Measurements from ENCODE around the gene RAE1. TPM values are rescaled to one million over a fixed set of nuclear protein-coding genes. Genes with fewer than 3 reads are reported as not detected.

Gene RAE1
- total RNA-seq, 1 donor from 2014 or later: 36.6 TPM

- Mint-ChIP-seq H3K4me1 (no peaks in the 10 kb centered on the region), H3K4me3 (no peak overlapping the region), H3K36me3 (ENCODE audit: low read depth) (no peaks in the 10 kb centered on the region), H3K9me3 (no peaks in the 10 kb centered on the region), H3K27ac (no peak overlapping the region), H3K27me3 (peaks cover 28% of the 10 kb centered on the region)
- TF ChIP-seq CTCF (IDR thresholded peaks at IDR 0.05): no peak
- DNase-seq (no peak), ATAC-seq (ENCODE audit: low read depth) (no peak)
- CTCF ChIA-PET: no interaction called here
- intact Hi-C loops (cut with micrococcal nuclease): no loop called here
- POLR2A ChIA-PET: no interaction called here
These were observed 35.0 kb upstream of the RAE1 start for GRCh38 chr20:57315976-57316480.

DNA sequence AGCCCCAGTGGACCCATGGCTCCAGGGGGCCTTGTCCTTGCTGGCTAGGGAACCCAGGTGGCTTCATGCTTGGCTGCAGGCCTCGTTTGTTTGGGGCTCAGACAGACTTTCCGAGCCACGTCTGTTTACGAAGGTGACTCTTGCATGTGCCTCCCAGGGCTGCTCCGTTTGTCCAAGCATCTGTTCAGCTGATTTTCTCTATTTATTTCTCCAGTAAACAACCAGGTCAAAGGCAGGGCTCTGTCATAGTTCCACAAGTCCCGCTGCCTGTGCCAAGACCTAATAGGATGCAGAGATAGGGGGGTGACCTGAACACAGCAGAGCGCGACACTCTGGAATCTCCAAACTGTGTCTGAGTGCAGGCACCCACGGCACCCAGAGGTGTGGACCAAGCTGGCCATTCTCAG is 34.3 kb upstream of the RAE1 start:
- DNase-seq: no peak
- intact Hi-C loops (cut with micrococcal nuclease): no loop called here
- Mint-ChIP-seq H3K4me1 (no peaks in the 10 kb centered on the region), H3K4me3 (no peak overlapping the region), H3K9me3 (no peaks in the 10 kb centered on the region), H3K27ac (no peak overlapping the region), H3K36me3 (ENCODE audit: low read depth) (no peaks in the 10 kb centered on the region), H3K27me3 (peaks cover 35% of the 10 kb centered on the region)
- no peak for TF ChIP-seq CTCF (IDR thresholded peaks at IDR 0.05)
- ChIA-PET CTCF (no interaction called here), POLR2A (no interaction called here)
- no peak for ATAC-seq (ENCODE audit: low read depth)

- Mint-ChIP-seq H3K9me3 (no peaks in the 10 kb centered on the region), H3K4me3 (no peak overlapping the region), H3K36me3 (ENCODE audit: low read depth) (no peaks in the 10 kb centered on the region), H3K4me1 (no peaks in the 10 kb centered on the region), H3K27me3 (peaks cover 38% of the 10 kb centered on the region), H3K27ac (no peak overlapping the region)
- ATAC-seq (ENCODE audit: low read depth) (no peak), DNase-seq (no peak)
- POLR2A ChIA-PET: no interaction called here
- CTCF ChIA-PET: no interaction called here
- intact Hi-C loops (cut with micrococcal nuclease): no loop called here
- TF ChIP-seq CTCF (IDR thresholded peaks at IDR 0.05): no peak
These were observed 33.7 kb upstream of the RAE1 start for GRCh38 chr20:57317316-57317788.

- Mint-ChIP-seq H3K27ac (no peak overlapping the region), H3K36me3 (ENCODE audit: low read depth) (no peaks in the 10 kb centered on the region), H3K27me3 (peaks cover 43% of the 10 kb centered on the region), H3K9me3 (no peaks in the 10 kb centered on the region), H3K4me3 (no peak overlapping the region), H3K4me1 (no peaks in the 10 kb centered on the region)
- DNase-seq (no peak), ATAC-seq (ENCODE audit: low read depth) (no peak)
- CTCF ChIA-PET: no interaction called here
- POLR2A ChIA-PET: no interaction called here
- intact Hi-C loops (cut with micrococcal nuclease): no loop called here
- no peak for TF ChIP-seq CTCF (IDR thresholded peaks at IDR 0.05)
These were observed 33.2 kb upstream of the RAE1 start for GRCh38 chr20:57317789-57318371.

DNA sequence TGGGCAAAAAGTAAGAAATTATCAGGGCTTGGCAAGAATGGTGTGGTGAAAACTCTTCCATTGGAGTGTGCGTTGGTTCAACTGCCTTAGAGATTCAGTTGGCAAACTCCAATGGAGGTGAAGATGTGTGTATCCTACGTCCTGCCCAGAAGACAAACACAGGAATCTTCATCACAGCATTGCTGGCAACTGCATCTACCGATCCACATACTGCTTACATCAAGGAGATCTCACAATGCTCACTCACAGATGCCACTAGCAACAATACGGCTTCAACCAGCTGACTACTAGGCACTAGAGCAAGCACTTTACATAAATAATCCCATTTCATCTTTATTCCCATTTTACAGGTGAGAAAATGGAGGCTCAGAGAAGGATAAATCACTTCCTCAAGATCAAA is 31.5 kb upstream of the RAE1 start:
- H3K9me3 Mint-ChIP-seq: no peaks in the 10 kb centered on the region
- CTCF ChIA-PET: no interaction called here
- ATAC-seq (ENCODE audit: low read depth) (no peak), DNase-seq (no peak)
- POLR2A ChIA-PET: no interaction called here
- intact Hi-C loops (cut with micrococcal nuclease): no loop called here
- H3K4me1 Mint-ChIP-seq: no peaks in the 10 kb centered on the region
- no peak overlapping the region for H3K4me3 Mint-ChIP-seq
- peaks cover 49% of the 10 kb centered on the region for H3K27me3 Mint-ChIP-seq
- TF ChIP-seq CTCF (IDR thresholded peaks at IDR 0.05): no peak
- no peaks in the 10 kb centered on the region for H3K36me3 Mint-ChIP-seq (ENCODE audit: low read depth)
- no peak overlapping the region for H3K27ac Mint-ChIP-seq

Measured in activated B cell treated with CpG ODN at 0.5 μM for 24 hours (primary cell).